ENCODE data around the gene PROSER3.
"Not testable (repeated sequence)": the region's sequence is repeated elsewhere in the genome, so short reads cannot be mapped to it uniquely, and the experiment has no call there.

Gene PROSER3

GRCh38 chr19:35795564-35795963 lies 37.6 kb downstream of the PROSER3 start:
- not testable (repeated sequence) for DNase-seq

- DNase-seq: no peak
Observed at GRCh38 chr19:35796645-35797542, 38.9 kb downstream of the PROSER3 start.

GRCh38 chr19:35797663-35798062 lies 39.7 kb downstream of the PROSER3 start:
- DNase-seq: no peak

GRCh38 chr19:35801828-35802227 lies 43.9 kb downstream of the PROSER3 start:
- DNase-seq: no peak

GRCh38 chr19:35805526-35806102 lies 47.6 kb downstream of the PROSER3 start:
- DNase-seq: no peak

GRCh38 chr19:35806597-35806996 lies 48.6 kb downstream of the PROSER3 start:
- DNase-seq: no peak

- DNase-seq: no peak
Observed at GRCh38 chr19:35807633-35808032, 49.7 kb downstream of the PROSER3 start.

GRCh38 chr19:35811317-35812219 lies 53.6 kb downstream of the PROSER3 start:
- no peak for DNase-seq

- DNase-seq: no peak
Observed at GRCh38 chr19:35812220-35813042, 54.5 kb downstream of the PROSER3 start, which contains the start of gene PRODH2. TSS of gene PRODH2 (minus strand) at chr19:35812845. CDS start at chr19:35812805, 40 bp downstream.

- DNase-seq: no peak
Observed at GRCh38 chr19:35813043-35813890, 55.3 kb downstream of the PROSER3 start.

GRCh38 chr19:35816262-35816661 lies 58.3 kb downstream of the PROSER3 start:
- DNase-seq: no peak

GRCh38 chr19:35816846-35817245 lies 58.9 kb downstream of the PROSER3 start:
- DNase-seq: no peak

GRCh38 chr19:35818445-35818844 lies 60.5 kb downstream of the PROSER3 start:
- no peak for DNase-seq

All from MV-4-11 (cell line).